Activated CD4-positive, alpha-beta T cell treated with anti-CD3 and anti-CD28 coated beads for 4 hours (primary cell): ENCODE measurements around the gene TMEM92.

Source experiments
- DNase-seq, 2 donors: peaks; one replicate each; pipeline ENCODE4 v3.0.0-alpha.2; 2020

The TMEM92 gene

GRCh38 chr17:50329716-50330115, 55.5 kb downstream of the TMEM92 start:
- DNase-seq = no peak

- no peak for DNase-seq
Observed at GRCh38 chr17:50330151-50330775, 56.0 kb downstream of the TMEM92 start.
